ENCODE measurements around the gene CCR5.
A peak's percentile ranks its signal among the peaks of the same experiment; 100 is the strongest.
"Not testable (repeated sequence)": the region's sequence is repeated elsewhere in the genome, so short reads cannot be mapped to it uniquely, and the experiment has no call there.

CCR5 gene

DNA sequence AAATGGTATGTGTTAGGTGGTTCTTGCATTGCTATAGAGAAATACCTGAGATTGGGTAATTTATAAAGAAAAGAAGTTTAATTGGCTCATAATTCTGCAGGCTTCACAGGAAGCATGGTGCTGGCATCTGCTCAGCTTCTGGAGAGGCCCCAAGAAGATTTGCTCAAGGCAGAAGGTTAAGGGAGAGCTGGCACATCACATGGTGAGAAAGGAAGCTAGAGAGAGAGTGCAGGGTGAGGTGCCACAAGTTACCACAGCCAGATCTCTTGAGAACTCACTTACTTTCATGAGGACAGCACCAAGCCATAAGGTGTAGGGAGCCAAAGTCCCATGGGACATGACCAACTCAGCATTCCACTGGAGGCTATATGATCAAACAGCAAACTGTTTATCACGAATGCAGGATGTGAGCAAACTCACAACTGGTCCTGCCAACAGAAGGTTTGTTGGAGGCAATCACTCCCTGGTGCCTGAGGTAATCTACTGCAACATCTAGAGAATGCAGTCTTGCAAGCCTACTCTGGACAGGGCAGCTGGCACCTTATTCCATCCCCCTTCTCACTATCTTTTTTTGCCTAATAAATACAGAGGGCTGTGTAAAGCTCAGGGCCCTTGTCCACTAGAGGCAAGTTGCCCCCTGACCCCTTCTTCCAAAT, 45.0 kb upstream of the CCR5 start:
- peak; percentile 92 for ATAC-seq (ENCODE audit: insufficient read depth, low read depth)
- H2AFZ ChIP-seq (ENCODE audit: low read depth, low read length) = no peak overlapping the region
- no peak overlapping the region for H3K9ac ChIP-seq (ENCODE audit: low read depth, low read length)
- H3K4me1 ChIP-seq (ENCODE audit: insufficient read depth, low read length) = peaks cover 22% of the 10 kb centered on the region
- DNase-seq = peak; percentile 50
- H3K79me2 ChIP-seq (ENCODE audit: insufficient read depth, low read length) = no peaks in the 10 kb centered on the region
- H4K20me1 ChIP-seq (ENCODE audit: insufficient read depth, low read length) = no peaks in the 10 kb centered on the region
- H3K36me3 ChIP-seq (ENCODE audit: insufficient read depth, low read length) = no peaks in the 10 kb centered on the region
- H3K9me3 ChIP-seq (ENCODE audit: insufficient read depth, low read length, severe bottlenecking) = peaks cover 8% of the 10 kb centered on the region
- H3K4me3 ChIP-seq (ENCODE audit: low read depth in 1 of 2, low read length in 2 of 2) = no peak overlapping the region
- no peaks in the 10 kb centered on the region for H3K27me3 ChIP-seq (ENCODE audit: insufficient read depth, low read length, poor library complexity)
- H3K27ac ChIP-seq (ENCODE audit: low read length) = peak overlapping the region; percentile 58
- no peak overlapping the region for H3K4me2 ChIP-seq (ENCODE audit: insufficient read depth, low read length)
- TF ChIP-seq, protein P1, sequence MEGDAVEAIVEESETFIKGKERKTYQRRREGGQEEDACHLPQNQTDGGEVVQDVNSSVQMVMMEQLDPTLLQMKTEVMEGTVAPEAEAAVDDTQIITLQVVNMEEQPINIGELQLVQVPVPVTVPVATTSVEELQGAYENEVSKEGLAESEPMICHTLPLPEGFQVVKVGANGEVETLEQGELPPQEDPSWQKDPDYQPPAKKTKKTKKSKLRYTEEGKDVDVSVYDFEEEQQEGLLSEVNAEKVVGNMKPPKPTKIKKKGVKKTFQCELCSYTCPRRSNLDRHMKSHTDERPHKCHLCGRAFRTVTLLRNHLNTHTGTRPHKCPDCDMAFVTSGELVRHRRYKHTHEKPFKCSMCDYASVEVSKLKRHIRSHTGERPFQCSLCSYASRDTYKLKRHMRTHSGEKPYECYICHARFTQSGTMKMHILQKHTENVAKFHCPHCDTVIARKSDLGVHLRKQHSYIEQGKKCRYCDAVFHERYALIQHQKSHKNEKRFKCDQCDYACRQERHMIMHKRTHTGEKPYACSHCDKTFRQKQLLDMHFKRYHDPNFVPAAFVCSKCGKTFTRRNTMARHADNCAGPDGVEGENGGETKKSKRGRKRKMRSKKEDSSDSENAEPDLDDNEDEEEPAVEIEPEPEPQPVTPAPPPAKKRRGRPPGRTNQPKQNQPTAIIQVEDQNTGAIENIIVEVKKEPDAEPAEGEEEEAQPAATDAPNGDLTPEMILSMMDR (IDR thresholded peaks at IDR 0.05; ENCODE audit: borderline replicate concordance, extremely low read depth, low read length, poor library complexity, severe bottlenecking) = no peak
- no peak for TF ChIP-seq EZH2 (IDR thresholded peaks at IDR 0.05; ENCODE audit: borderline replicate concordance, low read depth, low read length, severe bottlenecking)

DNA sequence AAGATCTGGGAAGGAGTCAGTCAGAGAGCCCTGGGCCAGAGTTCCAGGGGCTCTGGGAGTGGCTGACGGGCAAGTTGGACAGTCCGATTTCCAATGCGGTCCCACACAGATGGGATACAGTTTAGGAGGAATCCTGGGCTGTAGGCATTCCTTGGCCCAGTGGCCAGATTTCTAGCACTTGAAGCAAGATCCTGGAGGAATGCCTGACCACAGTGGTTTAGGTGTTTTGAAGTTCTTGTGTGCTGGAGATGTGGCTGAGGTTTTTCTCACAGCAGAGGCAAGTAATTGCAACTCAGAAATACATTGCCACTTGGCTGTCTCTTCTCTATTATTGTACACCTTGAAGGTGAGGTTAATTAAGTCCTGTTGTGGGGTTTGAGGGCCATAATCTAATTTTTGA, 40.1 kb upstream of the CCR5 start:
- H3K4me1 ChIP-seq (ENCODE audit: insufficient read depth, low read length); ATAC-seq (ENCODE audit: insufficient read depth, low read depth); H3K4me3 ChIP-seq (ENCODE audit: low read depth in 1 of 2, low read length in 2 of 2); H3K9me3 ChIP-seq (ENCODE audit: insufficient read depth, low read length, severe bottlenecking); H3K4me2 ChIP-seq (ENCODE audit: insufficient read depth, low read length); H3K27ac ChIP-seq (ENCODE audit: low read length); H3K79me2 ChIP-seq (ENCODE audit: insufficient read depth, low read length); H3K36me3 ChIP-seq (ENCODE audit: insufficient read depth, low read length); H3K27me3 ChIP-seq (ENCODE audit: insufficient read depth, low read length, poor library complexity); H2AFZ ChIP-seq (ENCODE audit: low read depth, low read length); DNase-seq; H3K9ac ChIP-seq (ENCODE audit: low read depth, low read length); H4K20me1 ChIP-seq (ENCODE audit: insufficient read depth, low read length): not testable (repeated sequence)

DNA sequence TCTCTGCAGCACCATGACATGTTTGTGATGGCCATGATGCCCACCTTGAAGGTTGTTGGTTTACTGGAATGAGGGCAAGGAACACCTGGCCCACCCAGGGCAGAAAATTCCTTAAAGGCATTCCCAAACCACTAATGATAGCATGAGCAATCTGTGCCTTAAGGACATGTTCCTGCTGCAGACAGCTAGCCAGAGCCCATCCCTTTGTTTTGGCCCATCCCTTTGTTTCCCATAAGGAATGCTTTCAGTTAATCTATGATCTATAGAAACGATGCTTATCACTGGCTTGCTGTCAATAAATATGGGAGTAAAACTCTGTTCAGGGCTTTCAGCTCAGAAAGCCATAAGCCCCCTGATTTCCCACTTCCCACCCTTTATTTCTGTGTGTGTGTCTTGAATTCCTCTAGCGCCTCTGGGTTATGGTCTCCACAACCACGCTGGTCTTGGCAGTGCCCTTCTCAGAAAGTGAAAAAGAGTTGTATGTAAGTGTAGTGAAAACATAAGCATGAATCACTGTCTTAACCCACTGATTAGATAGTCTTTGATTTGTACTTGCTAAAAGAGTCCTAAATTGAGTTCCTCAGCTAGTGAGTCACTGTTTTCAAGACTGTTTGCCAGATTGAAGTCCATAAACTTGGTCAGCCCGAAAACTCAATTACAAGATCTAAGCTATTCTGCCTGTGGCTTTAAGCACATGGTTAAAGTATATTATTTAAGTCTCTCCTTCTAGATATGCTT, 35.8 kb upstream of the CCR5 start:
- TF ChIP-seq, protein P1 (IDR thresholded peaks at IDR 0.05; ENCODE audit: borderline replicate concordance, extremely low read depth, low read length, poor library complexity, severe bottlenecking) = no peak
- no peak for TF ChIP-seq EZH2 (IDR thresholded peaks at IDR 0.05; ENCODE audit: borderline replicate concordance, low read depth, low read length, severe bottlenecking)
- Histone ChIP-seq H3K27ac (ENCODE audit: low read length) (no peak overlapping the region), H3K9me3 (ENCODE audit: insufficient read depth, low read length, severe bottlenecking) (peaks cover 21% of the 10 kb centered on the region), H2AFZ (ENCODE audit: low read depth, low read length) (no peak overlapping the region), H3K9ac (ENCODE audit: low read depth, low read length) (no peak overlapping the region), H3K4me2 (ENCODE audit: insufficient read depth, low read length) (no peak overlapping the region), H4K20me1 (ENCODE audit: insufficient read depth, low read length) (no peaks in the 10 kb centered on the region), H3K36me3 (ENCODE audit: insufficient read depth, low read length) (no peaks in the 10 kb centered on the region), H3K4me1 (ENCODE audit: insufficient read depth, low read length) (peaks cover 5% of the 10 kb centered on the region; the same call in 1 of the 2 replicates), H3K4me3 (ENCODE audit: low read depth in 1 of 2, low read length in 2 of 2) (no peak overlapping the region), H3K27me3 (ENCODE audit: insufficient read depth, low read length, poor library complexity) (no peaks in the 10 kb centered on the region), H3K79me2 (ENCODE audit: insufficient read depth, low read length) (no peaks in the 10 kb centered on the region)
- DNase-seq = no peak
- ATAC-seq (ENCODE audit: insufficient read depth, low read depth) = no peak

DNA sequence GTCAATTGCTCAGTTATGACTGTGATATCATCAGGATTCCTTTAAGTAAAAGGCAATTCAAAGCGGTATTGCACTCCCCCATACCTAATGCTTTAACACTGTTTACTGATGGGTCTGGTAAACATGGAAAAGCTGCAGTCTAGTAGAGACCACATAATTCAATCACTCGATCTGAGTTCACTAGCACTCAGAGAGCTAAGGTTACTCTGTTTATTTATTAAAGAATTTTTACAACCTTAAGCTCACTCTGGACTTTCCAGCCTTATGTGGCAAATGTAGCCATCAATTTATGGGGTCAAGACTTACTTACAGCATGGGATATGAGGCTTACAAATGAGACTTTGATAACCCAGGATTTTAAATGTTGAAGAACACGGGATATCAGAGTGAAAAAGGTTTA, 35.2 kb upstream of the CCR5 start:
- H3K4me3 ChIP-seq (ENCODE audit: low read depth in 1 of 2, low read length in 2 of 2) = no peak overlapping the region
- H3K4me1 ChIP-seq (ENCODE audit: insufficient read depth, low read length) = peaks cover 5% of the 10 kb centered on the region; the same call in 1 of the 2 replicates
- H3K27me3 ChIP-seq (ENCODE audit: insufficient read depth, low read length, poor library complexity) = no peaks in the 10 kb centered on the region
- H4K20me1 ChIP-seq (ENCODE audit: insufficient read depth, low read length) = no peaks in the 10 kb centered on the region
- DNase-seq (no peak), ATAC-seq (ENCODE audit: insufficient read depth, low read depth) (no peak)
- H3K4me2 ChIP-seq (ENCODE audit: insufficient read depth, low read length) = no peak overlapping the region
- H3K36me3 ChIP-seq (ENCODE audit: insufficient read depth, low read length) = no peaks in the 10 kb centered on the region
- H2AFZ ChIP-seq (ENCODE audit: low read depth, low read length) = no peak overlapping the region
- H3K9me3 ChIP-seq (ENCODE audit: insufficient read depth, low read length, severe bottlenecking) = peaks cover 26% of the 10 kb centered on the region
- TF ChIP-seq EZH2 (IDR thresholded peaks at IDR 0.05; ENCODE audit: borderline replicate concordance, low read depth, low read length, severe bottlenecking) = no peak
- TF ChIP-seq, protein P1 (IDR thresholded peaks at IDR 0.05; ENCODE audit: borderline replicate concordance, extremely low read depth, low read length, poor library complexity, severe bottlenecking) = no peak
- no peak overlapping the region for H3K9ac ChIP-seq (ENCODE audit: low read depth, low read length)
- no peak overlapping the region for H3K27ac ChIP-seq (ENCODE audit: low read length)
- H3K79me2 ChIP-seq (ENCODE audit: insufficient read depth, low read length) = no peaks in the 10 kb centered on the region
